HL-60/S4 (cell line): Measurements from ENCODE around the gene NAGPA.

Source experiments
- in situ Hi-C: fragments of 300-500 bp; cut with MboI; formaldehyde crosslinking; loops from 2 replicates; pipeline ENCODE4 v1.14.3; 2022; ENCODE audit warnings: low sequenced_read_pairs

Gene NAGPA

DNA sequence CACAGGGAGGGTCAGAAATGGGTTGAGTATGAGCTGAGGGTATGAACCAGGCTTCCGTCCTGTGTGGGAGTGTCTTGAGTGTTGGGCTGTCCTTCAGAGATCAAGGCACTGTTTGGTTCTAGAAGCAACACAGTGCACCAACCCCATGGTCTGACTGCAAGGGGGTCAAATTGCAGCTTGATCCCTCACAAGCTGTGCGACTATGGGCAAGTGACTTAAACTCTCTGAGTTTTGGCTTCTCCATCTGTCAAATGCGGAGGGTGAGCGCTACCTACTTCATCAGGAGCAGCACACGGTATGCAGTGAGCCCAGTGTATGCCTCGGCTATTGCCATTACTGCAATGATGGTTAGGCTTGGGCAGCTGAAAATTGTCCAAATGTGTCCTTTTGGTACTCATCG is 54.6 kb downstream of the NAGPA start:
- in situ Hi-C loops = no loop called here

DNA sequence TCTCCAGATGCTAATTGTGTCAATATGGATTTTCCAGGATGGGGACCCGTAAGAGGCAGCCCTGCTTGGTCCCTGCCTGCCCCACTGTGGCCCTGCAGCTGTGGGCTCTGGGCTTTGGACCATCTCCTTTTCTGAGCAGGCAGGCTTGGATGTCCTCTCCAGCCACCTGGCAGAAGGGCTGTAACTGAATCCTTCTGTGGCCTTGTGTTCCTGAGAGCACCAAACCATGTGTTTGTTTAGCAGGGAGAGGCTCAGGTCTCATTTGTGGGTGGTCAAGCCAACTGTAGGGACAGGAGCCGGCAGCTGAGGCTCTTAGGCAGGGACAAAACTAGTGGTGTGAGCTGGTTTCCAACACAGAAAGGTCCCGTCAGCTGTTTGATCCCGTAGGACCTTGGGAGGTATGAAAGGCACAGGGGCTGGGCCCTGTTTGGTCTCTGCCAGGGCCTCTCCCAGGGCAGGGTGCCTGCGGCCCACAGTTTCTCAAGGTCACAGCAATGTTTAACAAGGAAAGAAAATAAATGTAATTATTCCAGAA is 57.1 kb downstream of the NAGPA start:
- in situ Hi-C loops = no loop called here

DNA sequence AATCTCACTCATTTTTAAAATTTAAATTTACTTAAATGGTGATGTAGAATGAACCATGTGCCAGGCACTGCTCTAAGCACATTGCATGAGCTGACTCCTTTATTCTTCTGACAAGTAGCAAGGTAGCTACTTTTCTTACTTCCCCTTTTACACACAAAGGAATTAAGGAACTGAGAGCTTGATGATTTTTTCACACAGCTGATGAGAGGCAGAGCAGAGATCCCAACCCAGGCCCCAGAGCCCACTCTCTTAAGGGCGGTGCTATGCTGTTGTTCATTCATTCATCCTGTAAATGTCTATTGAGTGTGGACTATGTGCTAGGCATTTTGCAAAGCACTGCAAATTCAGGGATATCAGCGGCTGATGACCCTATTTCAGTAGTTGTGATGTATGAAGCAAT is 57.7 kb downstream of the NAGPA start:
- in situ Hi-C loops = no loop called here
